ENCODE results near the gene ARF6. TPM values are rescaled to one million over a fixed set of nuclear protein-coding genes. Genes with fewer than 3 reads are reported as not detected.

ARF6 gene
- total and polyA plus RNA-seq, 9 of the 15 experiments (the other 6 are each of a cell fraction or from before 2014, with no cell fraction given), result 15.3 to 35.2 (median 24.9) TPM

DNA sequence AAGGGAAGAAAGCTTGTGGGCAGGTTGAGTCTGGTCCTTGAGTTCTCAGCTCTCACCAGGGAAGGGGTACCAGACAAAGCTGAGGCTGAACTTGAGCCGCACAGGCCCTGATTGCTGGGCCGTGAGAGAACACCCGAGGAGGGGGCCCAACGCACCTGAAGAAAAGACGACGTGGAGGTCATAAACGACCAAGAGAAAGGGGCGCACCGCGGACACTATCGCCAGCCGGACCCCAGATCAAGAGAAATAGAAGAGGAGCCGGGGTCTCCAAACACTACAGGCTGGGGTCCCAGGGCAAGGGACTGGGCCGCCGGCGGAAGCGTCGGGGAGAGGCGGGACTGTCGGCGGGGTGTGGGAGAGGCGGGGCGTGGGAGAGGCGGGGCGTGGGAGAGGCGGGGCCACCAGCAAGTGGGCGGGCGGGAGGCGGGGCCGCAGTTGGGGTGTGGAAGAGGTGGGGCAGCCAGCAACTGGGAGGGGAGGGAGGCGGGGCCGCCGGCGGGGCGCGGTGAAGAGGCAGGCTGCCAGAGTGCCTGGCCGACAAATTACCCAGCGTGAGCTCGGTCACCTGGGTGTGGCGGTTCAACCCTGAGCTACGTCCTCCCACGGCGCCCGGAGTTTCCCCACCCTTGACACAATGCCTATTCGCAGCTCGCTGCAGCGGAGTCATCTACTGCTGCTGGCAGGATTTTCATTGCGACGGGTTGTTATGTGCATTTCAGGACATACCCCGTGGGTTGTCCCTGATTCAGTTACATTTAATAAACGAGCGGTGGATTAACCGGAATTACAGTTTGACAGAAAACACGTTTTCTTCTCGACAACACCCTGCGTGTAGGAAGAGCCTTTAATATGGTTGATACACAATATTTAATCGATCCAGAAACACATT lies 24.8 kb upstream of the ARF6 start (continued):
- TF ChIP-seq, protein P1, sequence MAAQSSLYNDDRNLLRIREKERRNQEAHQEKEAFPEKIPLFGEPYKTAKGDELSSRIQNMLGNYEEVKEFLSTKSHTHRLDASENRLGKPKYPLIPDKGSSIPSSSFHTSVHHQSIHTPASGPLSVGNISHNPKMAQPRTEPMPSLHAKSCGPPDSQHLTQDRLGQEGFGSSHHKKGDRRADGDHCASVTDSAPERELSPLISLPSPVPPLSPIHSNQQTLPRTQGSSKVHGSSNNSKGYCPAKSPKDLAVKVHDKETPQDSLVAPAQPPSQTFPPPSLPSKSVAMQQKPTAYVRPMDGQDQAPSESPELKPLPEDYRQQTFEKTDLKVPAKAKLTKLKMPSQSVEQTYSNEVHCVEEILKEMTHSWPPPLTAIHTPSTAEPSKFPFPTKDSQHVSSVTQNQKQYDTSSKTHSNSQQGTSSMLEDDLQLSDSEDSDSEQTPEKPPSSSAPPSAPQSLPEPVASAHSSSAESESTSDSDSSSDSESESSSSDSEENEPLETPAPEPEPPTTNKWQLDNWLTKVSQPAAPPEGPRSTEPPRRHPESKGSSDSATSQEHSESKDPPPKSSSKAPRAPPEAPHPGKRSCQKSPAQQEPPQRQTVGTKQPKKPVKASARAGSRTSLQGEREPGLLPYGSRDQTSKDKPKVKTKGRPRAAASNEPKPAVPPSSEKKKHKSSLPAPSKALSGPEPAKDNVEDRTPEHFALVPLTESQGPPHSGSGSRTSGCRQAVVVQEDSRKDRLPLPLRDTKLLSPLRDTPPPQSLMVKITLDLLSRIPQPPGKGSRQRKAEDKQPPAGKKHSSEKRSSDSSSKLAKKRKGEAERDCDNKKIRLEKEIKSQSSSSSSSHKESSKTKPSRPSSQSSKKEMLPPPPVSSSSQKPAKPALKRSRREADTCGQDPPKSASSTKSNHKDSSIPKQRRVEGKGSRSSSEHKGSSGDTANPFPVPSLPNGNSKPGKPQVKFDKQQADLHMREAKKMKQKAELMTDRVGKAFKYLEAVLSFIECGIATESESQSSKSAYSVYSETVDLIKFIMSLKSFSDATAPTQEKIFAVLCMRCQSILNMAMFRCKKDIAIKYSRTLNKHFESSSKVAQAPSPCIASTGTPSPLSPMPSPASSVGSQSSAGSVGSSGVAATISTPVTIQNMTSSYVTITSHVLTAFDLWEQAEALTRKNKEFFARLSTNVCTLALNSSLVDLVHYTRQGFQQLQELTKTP (IDR thresholded peaks at IDR 0.05; ENCODE audit: low read depth in 1 of 2, partially characterized antibody in 2 of 2), result peak in 1 of 2 experiments; percentile 32
- peak; percentile 70 for TF ChIP-seq POLR2A (conservative IDR thresholded peaks at IDR 0.05)
- TF ChIP-seq PHF8 (IDR thresholded peaks at IDR 0.05; ENCODE audit: borderline replicate concordance, low read length), result peak; percentile 59; the same call in 1 of the 2 replicates
- peak; percentile 36 to 61; a peak in 3 of 4 replicates for TF ChIP-seq MAZ (CRISPR knock-in tag; conservative IDR thresholded peaks at IDR 0.05 in 1 of 2, IDR thresholded peaks at IDR 0.05 in 1 of 2)
- TF ChIP-seq MYC (IDR thresholded peaks at IDR 0.05; ENCODE audit: low read depth, low read length), result no peak
- TF ChIP-seq MYC (CRISPR knock-in tag; IDR thresholded peaks at IDR 0.05; ENCODE audit: borderline replicate concordance, low read depth), result no peak
- TF ChIP-seq TEAD4 (IDR thresholded peaks at IDR 0.05; ENCODE audit: low read length), result peak; percentile 21; the same call in 1 of the 2 replicates
- TF ChIP-seq TEAD4 (CRISPR knock-in tag; IDR thresholded peaks at IDR 0.05; ENCODE audit: borderline replicate concordance), result no peak
- TF ChIP-seq KDM4B (IDR thresholded peaks at IDR 0.05; ENCODE audit: borderline replicate concordance in 2 of 2, low read depth in 1 of 2), result peak in 1 of 2 experiments; percentile 46; a peak in 1 of 4 replicates
- TF ChIP-seq SIN3A (IDR thresholded peaks at IDR 0.05; ENCODE audit: borderline replicate concordance in 2 of 2, control insufficient read depth in 1 of 2, low read depth in 2 of 2, low read length in 2 of 2), result peak in 1 of 2 experiments; percentile 64; a peak in 1 of 4 replicates
- TF ChIP-seq TFAP4 (CRISPR knock-in tag; IDR thresholded peaks at IDR 0.05; ENCODE audit: borderline replicate concordance), result peak; percentile 84; the same call in 1 of the 2 replicates
- TF ChIP-seq ZKSCAN1 (IDR thresholded peaks at IDR 0.05; ENCODE audit: low read depth, low read length), result peak; percentile 48; the same call in 1 of the 2 replicates
- peak in 2 of 3 experiments; percentile 45 to 46 for TF ChIP-seq YY1 (IDR thresholded peaks at IDR 0.05; ENCODE audit: borderline replicate concordance in 1 of 3, control insufficient read depth in 1 of 3, extremely low read depth in 1 of 3, insufficient read depth in 3 of 3, insufficient read length in 1 of 3, insufficient replicate concordance in 2 of 3, low read depth in 1 of 3, low read length in 2 of 3)
- TF ChIP-seq HMGN3 (IDR thresholded peaks at IDR 0.05; ENCODE audit: borderline replicate concordance, extremely low read depth, insufficient read length, low read depth, low read length), result peak; percentile 40
- no peak for TF ChIP-seq HINFP (tag; conservative IDR thresholded peaks at IDR 0.05; ENCODE audit: low read depth)
- TF ChIP-seq ZBTB1 (CRISPR knock-in tag; IDR thresholded peaks at IDR 0.05; ENCODE audit: borderline replicate concordance, low read depth), result peak; percentile 75; the same call in 1 of the 2 replicates
- no peak for TF ChIP-seq ZBED1 (IDR thresholded peaks at IDR 0.05)

Measured in K562 (cell line).